ENCODE data around the gene UBL4B.

Gene UBL4B

GRCh38 chr1:110159168-110159567 is 46.9 kb downstream of the UBL4B start:
- DNase-seq, result peak in 1 of 2 donors; percentile 1

- DNase-seq, result peak; percentile 13 to 16
Observed at GRCh38 chr1:110160538-110161100, 48.4 kb downstream of the UBL4B start.

- DNase-seq, result no peak
Observed at GRCh38 chr1:110161165-110161564, 48.9 kb downstream of the UBL4B start.

- DNase-seq, result no peak
Observed at GRCh38 chr1:110161849-110162248, 49.6 kb downstream of the UBL4B start.

Measured in inflammatory macrophage treated with lipopolysaccharide for 1 hour (primary cell).